ENCODE measurements around the gene TAF1A.

TAF1A gene

GRCh38 chr1:222529916-222530315 lies 59.8 kb downstream of the TAF1A start:
- no peak for DNase-seq

- DNase-seq = no peak
Observed at GRCh38 chr1:222529181-222529580, 60.6 kb downstream of the TAF1A start.

- no peak for DNase-seq
Observed at GRCh38 chr1:222525951-222526350, 63.8 kb downstream of the TAF1A start.

- no peak for DNase-seq
Observed at GRCh38 chr1:222523852-222524251, 65.9 kb downstream of the TAF1A start.

GRCh38 chr1:222522105-222522915 lies 67.4 kb downstream of the TAF1A start:
- DNase-seq = no peak

- DNase-seq = no peak
Observed at GRCh38 chr1:222521299-222522104, 68.2 kb downstream of the TAF1A start.
